ENCODE data around the gene KHDC4.

- TF ChIP-seq ZNF621 (tag by site-specific recombination; IDR thresholded peaks at IDR 0.05): no peak
- no peak for TF ChIP-seq ZNF501 (tag by site-specific recombination; IDR thresholded peaks at IDR 0.05)
- TF ChIP-seq CTCF (tag by site-specific recombination; IDR thresholded peaks at IDR 0.05): no peak
- no peak for TF ChIP-seq ZNF174 (tag by site-specific recombination; IDR thresholded peaks at IDR 0.05)
- no peak for TF ChIP-seq TCF7L2 (IDR thresholded peaks at IDR 0.05; ENCODE audit: borderline replicate concordance, low read depth, low read length)
- no peak for TF ChIP-seq ZEB2 (tag by site-specific recombination; IDR thresholded peaks at IDR 0.05)
- TF ChIP-seq IKZF3 (tag by site-specific recombination; IDR thresholded peaks at IDR 0.05): no peak
- TF ChIP-seq REST (tag by site-specific recombination; IDR thresholded peaks at IDR 0.05): no peak
- no peak for TF ChIP-seq ZBTB20 (tag by site-specific recombination; IDR thresholded peaks at IDR 0.05)
- TF ChIP-seq ELK4 (IDR thresholded peaks at IDR 0.05; ENCODE audit: borderline replicate concordance, low read depth, low read length): no peak
- no peak for TF ChIP-seq HOXD13 (CRISPR knock-in tag; IDR thresholded peaks at IDR 0.05; ENCODE audit: borderline replicate concordance)
- no peak for TF ChIP-seq ZNF623 (tag by site-specific recombination; IDR thresholded peaks at IDR 0.05)
- TF ChIP-seq PRDM2 (tag by site-specific recombination; IDR thresholded peaks at IDR 0.05; ENCODE audit: borderline replicate concordance): no peak
- no peak for TF ChIP-seq ZNF10 (tag by site-specific recombination; IDR thresholded peaks at IDR 0.05)
Measured at GRCh38 chr1:155950829-155951228, 16.6 kb upstream of the KHDC4 start.

Data from HEK293 (cell line).